SH-SY5Y (cell line): ENCODE measurements around the gene ATP6V1G2.

Source experiments
- GATA2 ChIP-seq: IDR thresholded peaks from 2 replicates; pipeline ENCODE4 v1.6.1; 2011; ENCODE audit warnings: mild to moderate bottlenecking, low read depth, low read length
- GATA3 ChIP-seq: IDR thresholded peaks from 2 replicates; pipeline ENCODE4 v1.6.1; 2011; ENCODE audit warnings: low read depth, mild to moderate bottlenecking, low read length, moderate library complexity

- TF ChIP-seq GATA2 (no peak), GATA3 (no peak)
Observed at GRCh38 chr6:31567531-31568370, 21.3 kb upstream of the ATP6V1G2 start.
